Vagina (tissue), 2 donors: Measurements from ENCODE around the gene HOXA9. TPM values are rescaled to one million over a fixed set of nuclear protein-coding genes. Genes with fewer than 3 reads are reported as not detected.

Experiments used
- DNase-seq, 2 donors: peaks; one replicate each; pipeline ENCODE4 v3.0.0-alpha.2; 2017; ENCODE audit errors: extremely low spot score in 2 of 2
- H3K27ac ChIP-seq: fragments of 200-600 bp; sonication (generic); one replicate; pipeline ENCODE4 v1.5.1; 2019
- H3K27me3 ChIP-seq: fragments of 200-600 bp; sonication (generic); one replicate; pipeline ENCODE4 v1.5.1; 2019
- H3K36me3 ChIP-seq, 2 donors: fragments of 200-600 bp; sonication (generic); one replicate each; pipeline ENCODE4 v1.5.1; 2017 to 2019
- H3K4me1 ChIP-seq: fragments of 200-600 bp; sonication (generic); one replicate; pipeline ENCODE4 v1.5.1; 2019
- H3K4me3 ChIP-seq, 2 donors: fragments of 200-600 bp; sonication (generic); 1 replicate in 1 of 2; 2 replicates in 1 of 2; pipeline ENCODE4 v1.5.1; 2016 to 2019
- H3K9me3 ChIP-seq: fragments of 200-600 bp; sonication (generic); one replicate; pipeline ENCODE4 v1.5.1; 2019
- POLR2A ChIP-seq, 2 donors: fragments of 450-650 bp; IDR thresholded peaks; one replicate each; pipeline ENCODE4 v1.6.1; 2017; ENCODE audit warnings: antibody characterized with exemption in 2 of 2, mild to moderate bottlenecking in 2 of 2, moderate library complexity in 2 of 2
- POLR2AphosphoS5 ChIP-seq, 2 donors: sonication (generic); formaldehyde crosslinking; IDR thresholded peaks; one replicate each; pipeline ENCODE4 v1.9.0; 2017; ENCODE audit warnings: antibody characterized with exemption in 2 of 2, mild to moderate bottlenecking in 2 of 2, low read depth in 1 of 2; ENCODE audit not compliant: insufficient read depth in 1 of 2
- intact Hi-C: fragments of 100-400 bp; cut with DNase I; formaldehyde crosslinking; loops from one replicate; pipeline ENCODE4 v1.15.1; 2023
- total RNA-seq: library from RNA; depleted of rRNA; stranded (reverse); fragments of >200 nt; gene quantifications from one replicate; pipeline ENCODE4 v1.2.3, GENCODE V29; 2016
- TF ChIP-seq, protein P1 (sequence below), 3 experiments: fragments of 450-650 bp in 2 of 3; fragments of 200-600 bp in 1 of 3; sonication (generic) in 1 of 3; IDR thresholded peaks; one replicate each; pipeline ENCODE4 v1.5.1; 2017 to 2019; ENCODE audit warnings: antibody characterized with exemption in 3 of 3, mild to moderate bottlenecking in 2 of 3, moderate library complexity in 2 of 3

HOXA9 gene
- total RNA-seq, 1 donor from 2014 or later, result 13.0 TPM

DNA sequence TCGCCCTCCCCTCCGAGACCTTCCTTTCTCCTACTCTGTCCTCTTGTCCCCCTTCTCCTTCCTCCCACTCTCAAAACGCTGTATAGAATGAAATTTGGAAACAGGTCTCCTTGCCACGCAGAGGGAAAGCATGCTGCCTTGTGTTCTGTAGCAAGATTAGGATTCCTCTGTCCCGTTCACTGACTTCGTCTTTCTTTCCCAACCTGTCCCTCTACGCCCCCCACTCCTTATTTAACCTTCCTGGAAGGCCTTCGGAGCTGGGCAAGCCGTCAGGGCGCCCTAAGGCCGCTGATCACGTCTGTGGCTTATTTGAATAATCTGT, 1.3 kb downstream of the HOXA9 start:
- Histone ChIP-seq H3K27me3 (no peaks in the 10 kb centered on the region), H3K36me3 (no peaks in the 10 kb centered on the region), H3K4me1 (peaks cover 54% of the 10 kb centered on the region), H3K4me3 (peak overlapping the region; percentile 56 to 64), H3K9me3 (no peaks in the 10 kb centered on the region), H3K27ac (peak overlapping the region; percentile 99)
- TF ChIP-seq POLR2A (IDR thresholded peaks at IDR 0.05), result no peak
- TF ChIP-seq, protein P1, sequence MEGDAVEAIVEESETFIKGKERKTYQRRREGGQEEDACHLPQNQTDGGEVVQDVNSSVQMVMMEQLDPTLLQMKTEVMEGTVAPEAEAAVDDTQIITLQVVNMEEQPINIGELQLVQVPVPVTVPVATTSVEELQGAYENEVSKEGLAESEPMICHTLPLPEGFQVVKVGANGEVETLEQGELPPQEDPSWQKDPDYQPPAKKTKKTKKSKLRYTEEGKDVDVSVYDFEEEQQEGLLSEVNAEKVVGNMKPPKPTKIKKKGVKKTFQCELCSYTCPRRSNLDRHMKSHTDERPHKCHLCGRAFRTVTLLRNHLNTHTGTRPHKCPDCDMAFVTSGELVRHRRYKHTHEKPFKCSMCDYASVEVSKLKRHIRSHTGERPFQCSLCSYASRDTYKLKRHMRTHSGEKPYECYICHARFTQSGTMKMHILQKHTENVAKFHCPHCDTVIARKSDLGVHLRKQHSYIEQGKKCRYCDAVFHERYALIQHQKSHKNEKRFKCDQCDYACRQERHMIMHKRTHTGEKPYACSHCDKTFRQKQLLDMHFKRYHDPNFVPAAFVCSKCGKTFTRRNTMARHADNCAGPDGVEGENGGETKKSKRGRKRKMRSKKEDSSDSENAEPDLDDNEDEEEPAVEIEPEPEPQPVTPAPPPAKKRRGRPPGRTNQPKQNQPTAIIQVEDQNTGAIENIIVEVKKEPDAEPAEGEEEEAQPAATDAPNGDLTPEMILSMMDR (IDR thresholded peaks at IDR 0.05), result no peak
- TF ChIP-seq POLR2AphosphoS5 (IDR thresholded peaks at IDR 0.05; ENCODE audit: insufficient read depth in 1 of 2, low read depth in 1 of 2), result no peak
- intact Hi-C loops, result loop anchor here (10.0 kb wide), 1 partner anchor 1309 kb away; no protein-coding TSS in a partner anchor
- no peak for DNase-seq

DNA sequence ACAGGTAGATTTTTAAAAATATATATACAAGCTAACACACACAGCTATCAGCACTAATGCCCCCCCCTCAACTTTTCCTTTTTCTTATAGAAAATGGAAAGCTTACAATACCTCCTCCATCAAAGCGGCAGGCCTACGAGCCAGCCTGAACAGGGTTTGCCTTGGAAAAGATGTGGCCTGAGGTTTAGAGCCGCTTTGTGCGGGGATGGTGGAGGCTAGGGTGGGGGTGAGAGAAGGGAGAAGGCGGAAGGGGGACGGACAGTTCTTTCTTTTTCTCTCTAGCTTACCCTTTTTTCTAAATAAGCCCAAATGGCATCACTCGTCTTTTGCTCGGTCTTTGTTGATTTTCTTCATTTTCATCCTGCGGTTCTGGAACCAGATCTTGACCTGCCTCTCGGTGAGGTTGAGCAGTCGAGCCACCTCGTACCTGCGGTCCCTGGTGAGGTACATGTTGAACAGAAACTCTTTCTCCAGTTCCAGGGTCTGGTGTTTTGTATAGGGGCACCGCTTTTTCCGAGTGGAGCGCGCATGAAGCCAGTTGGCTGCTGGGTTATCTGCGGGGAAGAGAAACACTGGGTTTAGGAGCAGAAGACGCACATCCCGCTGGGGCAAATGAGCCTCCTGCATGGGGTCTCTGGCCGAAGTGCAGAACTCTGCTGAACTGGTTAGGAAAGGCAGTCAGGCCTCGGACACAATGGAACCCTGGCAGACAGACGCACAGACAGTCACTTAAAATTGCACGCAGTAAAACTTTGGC, 1.9 kb downstream of the HOXA9 start:
- DNase-seq, result no peak
- H3K36me3 ChIP-seq, result no peaks in the 10 kb centered on the region
- H3K4me3 ChIP-seq, result peak overlapping the region; percentile 56 to 64
- H3K9me3 ChIP-seq, result no peaks in the 10 kb centered on the region
- peak overlapping the region; percentile 99 for H3K27ac ChIP-seq
- TF ChIP-seq POLR2A (IDR thresholded peaks at IDR 0.05) (no peak), POLR2AphosphoS5 (IDR thresholded peaks at IDR 0.05; ENCODE audit: insufficient read depth in 1 of 2, low read depth in 1 of 2) (no peak)
- TF ChIP-seq, protein P1 (IDR thresholded peaks at IDR 0.05), result no peak
- H3K4me1 ChIP-seq, result peaks cover 51% of the 10 kb centered on the region
- no peaks in the 10 kb centered on the region for H3K27me3 ChIP-seq
- intact Hi-C loops, result loop anchor here (10.0 kb wide), 1 partner anchor 1309 kb away; no protein-coding TSS in a partner anchor

DNA sequence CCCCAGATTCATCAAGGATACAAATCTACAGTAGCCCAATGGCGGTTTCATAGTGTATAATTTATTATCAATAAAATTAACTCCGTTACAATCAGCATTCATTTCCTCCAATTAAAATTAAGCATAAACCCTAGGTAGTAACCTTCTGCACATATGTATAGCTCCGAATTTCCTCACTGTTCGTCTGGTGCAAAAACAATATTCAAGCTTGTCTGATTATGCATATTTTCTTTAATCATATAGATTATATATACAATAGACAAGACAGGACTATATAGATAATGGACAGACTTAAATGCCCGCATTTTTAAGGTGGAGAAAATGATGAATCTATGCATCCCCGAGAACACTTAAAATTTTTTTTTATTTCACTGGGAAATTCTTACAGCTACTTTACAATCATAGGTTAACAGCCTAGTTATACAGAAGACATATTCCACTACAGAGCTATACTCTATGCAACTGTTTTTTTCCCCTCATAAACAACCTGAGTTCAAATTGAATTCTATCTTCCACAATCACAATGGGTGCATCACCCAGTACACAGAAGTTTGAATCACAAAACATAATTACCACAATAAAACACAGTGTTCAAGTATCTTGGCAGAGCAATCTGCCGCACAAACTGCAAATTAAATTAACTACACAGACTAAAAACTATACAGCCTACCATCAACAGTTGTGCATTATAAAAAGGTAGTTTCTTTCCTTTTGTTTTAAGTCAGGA, 2.6 kb downstream of the HOXA9 start:
- no peak for DNase-seq
- peak overlapping the region; percentile 17 for H3K27ac ChIP-seq
- intact Hi-C loops, result loop anchor here (10.0 kb wide), 1 partner anchor 1308 kb away; no protein-coding TSS in a partner anchor
- H3K4me3 ChIP-seq, result peak overlapping the region in 1 of 2 donors; percentile 64
- H3K9me3 ChIP-seq, result no peaks in the 10 kb centered on the region
- H3K36me3 ChIP-seq, result no peaks in the 10 kb centered on the region
- H3K4me1 ChIP-seq, result peaks cover 43% of the 10 kb centered on the region
- H3K27me3 ChIP-seq, result no peaks in the 10 kb centered on the region
- TF ChIP-seq POLR2AphosphoS5 (IDR thresholded peaks at IDR 0.05; ENCODE audit: insufficient read depth in 1 of 2, low read depth in 1 of 2) (no peak), POLR2A (IDR thresholded peaks at IDR 0.05) (no peak)
- TF ChIP-seq, protein P1 (IDR thresholded peaks at IDR 0.05), result no peak

DNA sequence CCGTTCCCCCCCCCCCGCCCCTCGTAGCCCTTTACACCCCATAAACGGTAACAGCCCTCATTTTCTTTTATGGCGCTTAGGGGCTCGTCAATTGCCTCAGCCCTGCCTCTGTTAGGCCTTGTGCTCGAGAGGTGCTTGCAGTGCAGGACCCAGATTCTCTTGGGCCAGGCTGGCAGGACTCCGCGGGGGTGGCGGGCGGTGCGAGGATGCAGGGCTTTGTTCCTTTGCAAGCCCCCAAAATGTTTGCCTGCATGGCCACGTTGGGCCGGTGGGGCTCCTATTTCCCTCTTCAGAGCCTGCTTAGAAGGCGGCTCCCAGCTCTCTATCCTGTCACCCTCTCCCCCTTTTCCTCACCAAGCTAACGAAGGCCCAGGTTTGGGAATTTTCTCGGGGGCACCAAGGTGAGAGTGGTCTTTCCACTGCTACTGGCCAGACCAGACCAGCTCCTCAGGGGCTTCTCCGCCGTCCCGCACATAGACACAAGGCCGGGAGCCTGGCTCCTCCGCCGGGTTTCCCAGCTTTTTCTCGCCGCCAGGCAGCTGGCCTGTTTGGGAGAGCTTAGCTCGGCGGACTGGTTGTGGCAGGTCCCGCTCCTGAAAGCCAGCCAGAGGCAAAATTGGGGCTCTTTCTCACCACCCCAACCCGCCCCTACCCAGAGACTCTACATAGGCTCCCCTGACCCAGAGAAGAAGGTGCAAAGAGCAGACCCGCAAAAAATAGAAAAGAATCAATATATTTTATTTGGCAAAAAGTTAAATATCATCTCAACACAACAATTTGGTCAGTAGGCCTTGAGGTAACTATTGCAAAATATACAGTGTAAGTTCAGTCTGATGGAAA, 3.4 kb downstream of the HOXA9 start:
- H3K27me3 ChIP-seq, result no peaks in the 10 kb centered on the region
- DNase-seq, result no peak
- peak overlapping the region; percentile 17 for H3K27ac ChIP-seq
- no peaks in the 10 kb centered on the region for H3K9me3 ChIP-seq
- H3K4me1 ChIP-seq, result peaks cover 41% of the 10 kb centered on the region
- peak overlapping the region; percentile 55 to 64 for H3K4me3 ChIP-seq
- intact Hi-C loops, result loop anchor here (10.0 kb wide), 1 partner anchor 1307 kb away; no protein-coding TSS in a partner anchor
- H3K36me3 ChIP-seq, result no peaks in the 10 kb centered on the region
- no peak for TF ChIP-seq POLR2A (IDR thresholded peaks at IDR 0.05)
- TF ChIP-seq, protein P1 (IDR thresholded peaks at IDR 0.05), result no peak
- TF ChIP-seq POLR2AphosphoS5 (IDR thresholded peaks at IDR 0.05; ENCODE audit: insufficient read depth in 1 of 2, low read depth in 1 of 2), result no peak
